GM12891 (cell line): ENCODE measurements around the gene OBP2B.

ENCODE experiments used
- POLR2A ChIP-seq: IDR thresholded peaks from 2 replicates; pipeline ENCODE4 v1.6.1; 2011; ENCODE audit warnings: low read depth, low read length, control low read depth
- POLR2AphosphoS5 ChIP-seq: IDR thresholded peaks from 2 replicates; pipeline ENCODE4 v1.6.1; 2011; ENCODE audit warnings: low read depth, low read length, control low read depth
- SPI1 ChIP-seq: IDR thresholded peaks from 2 replicates; pipeline ENCODE4 v1.6.1; 2011; ENCODE audit warnings: low read depth, low read length, control low read depth
- TAF1 ChIP-seq: IDR thresholded peaks from 2 replicates; pipeline ENCODE4 v1.6.1; 2011; ENCODE audit warnings: low read depth, low read length, control low read depth

DNA sequence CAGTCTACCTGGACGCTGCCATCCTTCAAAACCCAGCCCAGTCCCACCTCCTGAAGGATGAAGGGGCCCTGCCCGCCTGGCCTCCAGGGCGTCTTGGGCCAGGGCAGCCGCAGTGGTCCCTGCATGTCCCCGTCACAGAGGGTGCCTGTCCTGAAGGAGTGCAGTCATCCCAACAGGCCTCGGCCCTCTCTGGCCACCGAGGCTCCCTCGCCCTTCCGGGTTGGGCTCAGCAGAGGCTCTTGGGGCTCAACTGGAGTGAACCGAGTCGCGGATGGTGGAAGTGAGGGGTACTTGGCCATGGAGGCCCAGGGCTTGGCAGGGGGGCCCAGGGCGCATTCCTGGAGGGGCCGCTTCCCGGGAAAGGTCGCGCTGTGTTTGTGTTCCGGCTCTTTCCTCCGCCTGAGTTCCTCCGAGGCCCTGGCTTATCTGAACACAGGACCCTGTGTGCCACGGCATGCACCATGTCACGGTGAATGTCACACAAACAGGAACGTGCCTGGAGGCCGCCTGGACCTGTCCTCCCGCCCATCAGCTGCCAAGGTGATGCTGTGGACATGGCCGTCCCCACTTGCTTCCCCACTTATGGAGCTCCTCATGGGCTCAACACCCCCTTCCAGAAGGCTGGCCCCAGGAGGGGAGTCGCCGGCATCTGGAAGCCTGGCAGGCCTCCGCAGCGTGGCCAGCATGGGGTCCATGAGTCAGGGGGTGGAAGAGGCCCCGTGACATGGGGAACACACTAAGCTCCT, 25.7 kb upstream of the OBP2B start:
- TF ChIP-seq POLR2A (no peak), TAF1 (no peak), POLR2AphosphoS5 (no peak), SPI1 (no peak)
